NT2/D1 (cell line): ENCODE results near the gene ADH5.

Experiments
- YY1 ChIP-seq: IDR thresholded peaks from 2 replicates; pipeline ENCODE4 v1.6.1; 2011; ENCODE audit not compliant: insufficient read length, insufficient read depth
- ZNF274 ChIP-seq: IDR thresholded peaks from 2 replicates; pipeline ENCODE4 v1.6.1; 2011; ENCODE audit warnings: mild to moderate bottlenecking, low read depth, low read length

GRCh38 chr4:99074816-99075215, 13.8 kb downstream of the ADH5 start:
- TF ChIP-seq YY1 (no peak), ZNF274 (no peak)
